Breast epithelium (tissue), 4 donors: ENCODE measurements around the gene TIMM10B. TPM values are rescaled to one million over a fixed set of nuclear protein-coding genes. Genes with fewer than 3 reads are reported as not detected.

Experiments
- DNase-seq, 2 donors: peaks; one replicate each; pipeline ENCODE4 v3.0.0-alpha.2; 2019; ENCODE audit warnings: low spot score in 2 of 2
- H3K27ac ChIP-seq, 2 donors: fragments of 200-600 bp; sonication (generic) in 1 of 2; one replicate each; pipeline ENCODE4 v1.5.1; 2016 to 2019; ENCODE audit warnings: mild to moderate bottlenecking in 1 of 2
- H3K27me3 ChIP-seq, 2 donors: fragments of 200-600 bp; sonication (generic) in 1 of 2; one replicate each; pipeline versions ENCODE4 v1.5.1 to v1.6.0; 2017 to 2019; ENCODE audit warnings: control low read depth in 1 of 2, mild to moderate bottlenecking in 1 of 2
- H3K36me3 ChIP-seq: fragments of 200-600 bp; one replicate; pipeline ENCODE4 v1.5.1; 2019
- H3K4me1 ChIP-seq, 2 donors: fragments of 200-600 bp; sonication (generic); one replicate each; pipeline ENCODE4 v1.5.1; 2016 to 2019; ENCODE audit warnings: control low read depth in 1 of 2
- H3K4me3 ChIP-seq, 3 donors: fragments of 200-600 bp; sonication (generic); 1 replicate in 2 of 3; 2 replicates in 1 of 3; pipeline ENCODE4 v1.5.1; 2016 to 2019; ENCODE audit warnings: mild to moderate bottlenecking in 3 of 3, moderate library complexity in 2 of 3
- H3K9me3 ChIP-seq, 2 donors: fragments of 200-600 bp; sonication (generic) in 1 of 2; one replicate each; pipeline ENCODE4 v1.5.1; 2016 to 2019; ENCODE audit warnings: control low read depth in 1 of 2
- CTCF ChIP-seq, 3 donors: fragments of 450-650 bp; IDR thresholded peaks; one replicate each; pipeline ENCODE4 v1.5.1; 2016 to 2017; ENCODE audit warnings: antibody characterized with exemption in 3 of 3, mild to moderate bottlenecking in 3 of 3, moderate library complexity in 3 of 3
- POLR2A ChIP-seq: fragments of 450-650 bp; IDR thresholded peaks from one replicate; pipeline ENCODE4 v1.6.1; 2016; ENCODE audit warnings: antibody characterized with exemption, mild to moderate bottlenecking, moderate library complexity
- POLR2AphosphoS5 ChIP-seq, 3 donors: sonication (generic); formaldehyde crosslinking; IDR thresholded peaks; one replicate each; pipeline ENCODE4 v1.6.1; 2017; ENCODE audit warnings: antibody characterized with exemption in 3 of 3
- intact Hi-C: fragments of 100-400 bp; cut with DNase I; formaldehyde crosslinking; loops from one replicate; pipeline ENCODE4 v1.15.1; 2023; ENCODE audit warnings: low total_unique reads
- total RNA-seq, 3 donors: library from RNA; depleted of rRNA; stranded (reverse); fragments of >200 nt; gene quantifications; one replicate each; pipeline ENCODE4 v1.1.0, GENCODE V29; 2016

TIMM10B gene
- total RNA-seq, 3 donors from 2014 or later, result 30.7 to 49.2 (median 39.3) TPM

- intact Hi-C loops, result loop anchor here (10.0 kb wide), 1 partner anchor 53 kb away; no protein-coding TSS in a partner anchor
- TF ChIP-seq POLR2A, result no peak
- no peak for TF ChIP-seq POLR2AphosphoS5 (IDR thresholded peaks at IDR 0.05)
- no peak for TF ChIP-seq CTCF (IDR thresholded peaks at IDR 0.05)
- no peak for DNase-seq
Measured at GRCh38 chr11:6437993-6438392, 43.3 kb upstream of the TIMM10B start.

GRCh38 chr11:6438979-6439571 lies 42.2 kb upstream of the TIMM10B start:
- no peak overlapping the region for H3K4me3 ChIP-seq
- DNase-seq, result no peak
- no peaks in the 10 kb centered on the region for H3K36me3 ChIP-seq
- H3K4me1 ChIP-seq, result no peaks in the 10 kb centered on the region
- no peaks in the 10 kb centered on the region for H3K9me3 ChIP-seq
- intact Hi-C loops, result loop anchor here (10.0 kb wide), 1 partner anchor 54 kb away; no protein-coding TSS in a partner anchor
- no peak overlapping the region for H3K27ac ChIP-seq
- no peak for TF ChIP-seq POLR2AphosphoS5 (IDR thresholded peaks at IDR 0.05)
- peak in 2 of 3 donors; percentile 42 to 62 for TF ChIP-seq CTCF (IDR thresholded peaks at IDR 0.05)
- no peaks in the 10 kb centered on the region for H3K27me3 ChIP-seq

More at GRCh38 chr11:6437993-6438392, 43.3 kb upstream of the TIMM10B start:
- Histone ChIP-seq H3K4me1 (no peaks in the 10 kb centered on the region), H3K27ac (no peak overlapping the region), H3K4me3 (no peak overlapping the region), H3K36me3 (no peaks in the 10 kb centered on the region), H3K27me3 (no peaks in the 10 kb centered on the region), H3K9me3 (no peaks in the 10 kb centered on the region)

GRCh38 chr11:6440906-6441358 lies 40.4 kb upstream of the TIMM10B start, which contains the start of gene HPX:
Gene HPX (minus strand): TSS chr11:6440987. CDS start chr11:6440963, 24 bp downstream.
- intact Hi-C loops, result no loop called here
- no peak for TF ChIP-seq CTCF (IDR thresholded peaks at IDR 0.05)
- TF ChIP-seq POLR2AphosphoS5 (IDR thresholded peaks at IDR 0.05), result no peak
- no peak for TF ChIP-seq POLR2A
- H3K9me3 ChIP-seq, result no peaks in the 10 kb centered on the region
- no peak for DNase-seq
- no peaks in the 10 kb centered on the region for H3K4me1 ChIP-seq
- no peak within 1 kb of the TSS for H3K27ac ChIP-seq
- H3K4me3 ChIP-seq, result no peak within 1 kb of the TSS
- no peaks in the 10 kb centered on the region for H3K27me3 ChIP-seq
- H3K36me3 ChIP-seq, result no peaks in the 10 kb centered on the region

GRCh38 chr11:6442441-6442840 lies 38.9 kb upstream of the TIMM10B start:
- intact Hi-C loops, result no loop called here
- no peaks in the 10 kb centered on the region for H3K9me3 ChIP-seq
- H3K4me3 ChIP-seq, result no peak overlapping the region
- no peaks in the 10 kb centered on the region for H3K36me3 ChIP-seq
- H3K27me3 ChIP-seq, result no peaks in the 10 kb centered on the region
- TF ChIP-seq CTCF (IDR thresholded peaks at IDR 0.05) (no peak), POLR2AphosphoS5 (IDR thresholded peaks at IDR 0.05) (no peak), POLR2A (no peak)
- H3K27ac ChIP-seq, result no peak overlapping the region
- no peaks in the 10 kb centered on the region for H3K4me1 ChIP-seq
- no peak for DNase-seq

- no peaks in the 10 kb centered on the region for H3K27me3 ChIP-seq
- TF ChIP-seq POLR2A (no peak), CTCF (IDR thresholded peaks at IDR 0.05) (peak; percentile 40 to 71 (median 63))
Measured at GRCh38 chr11:6443269-6444003, 37.9 kb upstream of the TIMM10B start.

More at GRCh38 chr11:6443269-6444003, 37.9 kb upstream of the TIMM10B start:
- Histone ChIP-seq H3K4me1 (no peaks in the 10 kb centered on the region), H3K36me3 (no peaks in the 10 kb centered on the region), H3K4me3 (no peak overlapping the region), H3K27ac (no peak overlapping the region), H3K9me3 (no peaks in the 10 kb centered on the region)
- peak in 1 of 2 donors; percentile 28 for DNase-seq
- intact Hi-C loops, result no loop called here
